SKM-1 (cell line): ENCODE measurements around the gene OSBPL2.

Source experiments
- DNase-seq: peaks from one replicate; lab custom pipeline; 2025; ENCODE audit not compliant: unreplicated experiment; lab: John Stamatoyannopoulos, UW

Gene OSBPL2

DNA sequence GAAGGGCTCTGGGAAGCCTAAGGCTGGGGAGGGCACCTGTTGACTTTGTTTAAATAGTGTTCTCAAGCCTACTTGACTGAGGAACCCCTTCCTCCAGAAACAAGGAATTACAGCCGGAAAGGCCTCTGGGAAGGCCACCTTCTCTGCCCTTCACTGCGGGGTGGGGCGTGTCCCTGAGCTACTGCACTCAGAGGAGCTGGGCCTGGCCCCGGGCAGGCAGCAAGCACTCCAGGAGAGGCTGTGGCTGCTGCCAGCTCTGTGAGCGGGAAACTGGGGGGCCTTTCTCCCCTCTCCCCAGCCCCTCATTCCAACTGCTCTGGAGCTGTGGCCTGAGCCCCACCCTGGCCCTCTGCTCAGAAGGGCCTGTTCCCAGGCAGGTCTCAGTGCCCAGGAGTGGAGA, 4.0 kb upstream of the OSBPL2 start:
- DNase-seq, result no peak

GRCh38 chr20:62235001-62235776, 3.1 kb upstream of the OSBPL2 start:
- DNase-seq, result no peak

DNA sequence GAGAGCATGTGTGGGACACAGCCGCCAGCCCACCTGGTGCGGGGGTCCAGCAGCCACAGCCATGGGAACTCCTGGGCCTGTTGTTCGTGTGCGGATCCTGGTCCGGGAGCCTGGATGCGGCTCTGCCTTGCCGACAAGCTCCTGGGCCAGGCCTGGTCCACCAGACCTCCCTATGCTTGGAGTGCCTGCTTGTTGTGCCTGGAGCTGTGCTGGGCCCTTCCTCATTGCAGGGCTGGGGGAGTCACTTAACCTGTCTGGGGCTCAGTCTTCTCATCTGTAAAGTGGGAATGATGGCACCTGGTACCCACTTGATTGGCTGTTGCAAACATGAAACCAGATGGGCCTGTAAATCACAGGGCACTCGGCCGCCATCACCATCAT, 2.6 kb upstream of the OSBPL2 start:
- DNase-seq, result no peak

GRCh38 chr20:62236200-62236599, 2.1 kb upstream of the OSBPL2 start:
- no peak for DNase-seq

GRCh38 chr20:62236766-62237513, 1.4 kb upstream of the OSBPL2 start:
- no peak for DNase-seq

- DNase-seq, result no peak
Measured at GRCh38 chr20:62237514-62237800, 864 bp upstream of the OSBPL2 start.

DNA sequence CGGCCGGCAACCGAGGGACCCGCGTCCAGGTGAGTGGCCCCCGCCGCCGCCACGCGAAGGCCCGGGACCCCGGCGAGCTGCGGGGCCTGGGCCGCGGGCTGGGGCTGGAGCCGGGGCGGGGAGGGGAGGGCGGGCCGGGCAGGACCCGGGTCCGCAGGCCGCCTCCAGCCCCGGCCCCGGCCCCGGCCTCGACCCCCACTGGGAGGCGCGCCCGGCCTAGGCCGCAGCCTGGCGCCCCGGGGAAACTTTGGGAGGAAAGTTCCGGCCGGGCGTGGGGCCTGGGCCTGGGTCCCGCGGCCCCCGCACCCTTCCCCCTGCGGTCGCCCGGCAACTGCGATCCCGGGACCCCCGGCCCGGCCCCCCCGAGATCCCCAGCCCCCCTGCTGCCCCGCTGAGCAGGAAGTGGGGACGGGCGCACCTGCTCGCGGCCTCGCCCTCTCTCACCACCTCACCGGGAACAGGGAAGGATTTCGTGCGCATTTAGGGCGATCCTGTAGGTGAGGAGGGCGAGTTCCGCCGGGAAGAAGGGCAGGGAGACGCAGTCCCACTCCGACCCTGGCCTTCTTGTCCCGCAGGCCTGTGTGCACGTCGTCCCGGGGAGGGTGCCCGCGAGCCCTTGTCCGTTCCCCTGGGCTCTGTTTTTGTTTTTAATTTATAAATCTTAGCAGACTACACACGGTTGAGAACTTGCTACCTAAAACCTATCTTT, 402 bp downstream of the OSBPL2 start:
- DNase-seq, result no peak

DNA sequence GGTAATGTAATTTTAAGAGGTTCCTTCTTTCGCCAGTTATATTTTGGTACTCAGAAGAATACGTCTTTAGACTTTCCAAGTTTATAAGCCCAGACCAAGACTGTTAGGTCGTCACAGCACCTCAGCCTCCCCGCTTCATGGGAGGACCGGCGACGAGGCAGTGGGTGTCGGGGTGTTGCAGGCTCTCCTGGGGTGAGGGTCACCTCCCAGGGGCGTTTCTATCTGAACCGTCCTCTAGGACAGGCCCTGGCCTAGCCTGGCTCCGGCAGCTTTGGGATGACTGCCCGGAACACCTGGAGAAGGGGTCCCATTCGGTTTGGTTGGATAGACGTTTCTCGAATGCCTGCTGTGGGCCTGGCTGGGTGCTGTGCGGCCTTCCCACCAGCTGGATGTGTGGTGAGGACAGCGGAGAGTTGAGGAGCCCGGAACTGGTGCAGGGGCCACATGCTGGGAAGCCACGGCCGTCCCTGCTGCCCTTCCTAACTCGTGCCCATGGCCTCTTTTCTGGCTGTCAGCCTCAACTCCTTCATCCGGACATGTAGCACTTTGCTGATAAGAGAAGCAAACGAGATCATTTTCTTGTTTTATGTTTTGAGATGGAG, 1.1 kb downstream of the OSBPL2 start:
- no peak for DNase-seq

DNA sequence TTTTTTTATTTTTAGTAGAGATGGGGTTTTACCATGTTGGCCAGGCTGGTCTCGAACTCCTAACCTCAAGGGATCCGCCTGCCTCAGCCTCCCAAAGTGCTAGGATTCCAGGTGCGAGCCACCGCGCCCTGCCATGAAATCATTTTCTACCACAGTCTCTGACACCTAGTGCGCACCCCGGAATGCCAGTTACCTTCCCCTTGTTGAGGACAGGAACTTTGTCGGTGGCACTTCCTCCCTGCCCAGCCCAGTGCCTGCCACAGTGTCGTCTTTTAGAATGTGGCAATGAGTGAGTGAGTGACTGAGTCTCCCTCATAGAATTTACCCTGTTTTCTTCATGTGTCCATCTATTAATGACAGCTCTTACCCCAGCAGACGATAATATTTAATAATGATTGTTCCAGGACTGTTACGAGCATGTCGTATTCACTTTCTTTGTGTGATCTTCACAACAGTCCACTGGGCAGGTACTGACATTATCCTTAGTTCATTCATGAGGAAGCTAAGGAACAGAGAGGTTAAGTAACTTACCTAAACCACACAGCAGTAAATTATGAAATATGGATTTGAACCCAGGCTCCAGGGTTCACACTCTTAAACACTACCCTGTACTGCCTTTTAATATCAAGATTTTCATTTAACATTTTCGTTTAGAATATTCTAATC, 1.8 kb downstream of the OSBPL2 start:
- DNase-seq, result no peak

DNA sequence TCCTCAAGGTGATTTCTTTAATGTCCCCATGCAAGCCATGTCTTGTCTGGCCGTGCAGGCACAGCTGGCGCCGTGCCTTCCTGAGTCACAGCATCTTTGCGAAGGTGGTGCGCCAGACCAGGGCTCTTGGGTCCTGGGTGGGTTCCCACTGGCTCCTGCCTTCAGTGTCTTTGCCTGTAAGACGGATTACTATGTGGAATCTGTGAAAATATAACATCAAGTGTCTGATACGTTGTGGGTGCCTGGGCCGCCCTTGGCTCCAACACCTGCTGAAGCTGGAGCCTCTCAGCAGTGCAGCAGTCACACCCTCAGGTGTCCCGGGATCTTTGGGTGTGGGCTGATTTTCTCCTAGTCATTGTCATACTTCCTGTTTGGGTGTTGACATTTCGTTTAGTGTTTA, 3.2 kb downstream of the OSBPL2 start:
- no peak for DNase-seq

GRCh38 chr20:62242176-62242575, 3.9 kb downstream of the OSBPL2 start:
- DNase-seq, result no peak

DNA sequence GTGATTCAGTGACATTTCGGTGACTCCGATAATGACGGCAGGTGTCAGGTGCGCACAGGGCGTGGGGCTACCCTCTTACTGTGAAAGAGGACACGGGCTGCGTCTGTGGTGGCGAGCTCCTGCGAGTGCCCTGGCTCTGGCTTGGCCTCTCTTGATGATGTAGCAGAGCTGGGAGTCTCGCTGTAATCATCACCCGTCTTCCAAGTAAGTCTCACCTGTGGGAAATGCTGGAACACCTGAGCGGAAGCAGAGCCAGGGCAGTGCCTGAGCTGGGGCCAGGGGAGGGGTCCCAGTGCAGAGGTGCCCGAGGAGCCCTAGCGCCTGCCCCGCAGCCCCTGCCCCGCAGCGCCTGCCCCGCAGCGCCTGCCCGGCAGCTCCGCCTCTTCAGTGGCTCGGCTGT, 4.8 kb downstream of the OSBPL2 start:
- DNase-seq, result no peak

- no peak for DNase-seq
Measured at GRCh38 chr20:62243906-62244515, 5.7 kb downstream of the OSBPL2 start.

DNA sequence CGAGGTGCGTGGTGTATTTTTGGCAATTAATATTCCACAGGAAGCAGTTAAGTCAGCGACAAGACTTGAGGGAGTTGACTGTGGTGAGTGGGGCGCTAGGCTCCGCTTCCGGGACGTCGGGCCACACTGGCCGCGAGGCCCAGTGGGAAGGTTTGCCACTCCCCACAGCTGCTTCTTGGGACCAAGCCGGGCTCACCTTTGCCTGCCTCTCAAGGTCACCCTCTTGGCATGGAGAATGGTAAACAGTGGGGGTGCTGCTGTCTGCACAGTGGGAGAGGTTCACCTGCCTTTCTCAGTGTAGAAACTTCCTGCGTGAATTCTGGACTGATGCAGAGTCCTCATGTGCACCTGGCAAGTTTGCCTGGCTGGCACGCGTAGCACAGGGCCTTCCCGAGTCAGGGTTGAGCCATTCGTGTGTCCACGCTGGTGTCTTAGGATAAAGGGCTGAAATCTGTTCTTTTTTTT, 6.4 kb downstream of the OSBPL2 start:
- no peak for DNase-seq

DNA sequence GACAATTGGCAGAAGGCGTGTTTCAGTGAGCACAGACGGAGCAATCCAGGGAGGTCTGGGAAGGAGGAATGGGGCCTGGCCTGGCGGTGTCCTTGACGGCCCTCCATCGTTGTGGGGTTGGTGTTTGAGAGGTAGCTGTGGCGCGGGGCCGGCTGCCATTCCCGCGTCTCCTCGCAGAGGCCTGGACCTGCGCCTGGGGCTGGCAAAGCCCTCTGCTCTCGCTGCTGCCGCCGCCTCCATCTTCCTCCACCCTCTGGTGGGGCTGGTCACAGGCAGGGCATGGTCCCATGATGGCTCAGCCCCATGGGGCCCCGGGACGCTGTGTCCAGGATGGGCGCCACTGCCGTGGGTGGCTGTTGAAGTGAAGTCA, 7.6 kb downstream of the OSBPL2 start:
- no peak for DNase-seq

DNA sequence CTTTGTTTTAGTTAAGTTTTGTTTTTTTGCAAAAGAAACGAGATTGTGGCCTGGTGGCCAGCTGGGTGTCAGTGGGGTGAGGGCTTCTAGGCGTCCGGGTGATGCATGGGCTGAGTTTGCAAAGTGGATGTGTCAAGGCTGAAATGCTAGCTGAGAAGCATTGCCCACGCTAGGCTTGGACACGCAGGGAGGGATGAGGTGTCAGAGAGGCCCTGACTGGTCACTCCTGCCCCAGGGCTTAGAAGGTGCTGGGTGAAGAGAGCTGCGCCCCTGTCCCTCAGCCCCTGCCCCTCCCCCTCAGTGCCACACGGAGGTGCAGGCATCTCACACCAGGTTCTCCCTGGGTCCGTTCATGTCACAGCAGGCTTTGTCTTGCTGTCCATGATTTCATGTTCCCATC, 8.1 kb downstream of the OSBPL2 start:
- DNase-seq, result no peak

GRCh38 chr20:62246872-62247652, 8.7 kb downstream of the OSBPL2 start:
- no peak for DNase-seq

GRCh38 chr20:62248890-62249560, 10.7 kb downstream of the OSBPL2 start:
- DNase-seq, result no peak

DNA sequence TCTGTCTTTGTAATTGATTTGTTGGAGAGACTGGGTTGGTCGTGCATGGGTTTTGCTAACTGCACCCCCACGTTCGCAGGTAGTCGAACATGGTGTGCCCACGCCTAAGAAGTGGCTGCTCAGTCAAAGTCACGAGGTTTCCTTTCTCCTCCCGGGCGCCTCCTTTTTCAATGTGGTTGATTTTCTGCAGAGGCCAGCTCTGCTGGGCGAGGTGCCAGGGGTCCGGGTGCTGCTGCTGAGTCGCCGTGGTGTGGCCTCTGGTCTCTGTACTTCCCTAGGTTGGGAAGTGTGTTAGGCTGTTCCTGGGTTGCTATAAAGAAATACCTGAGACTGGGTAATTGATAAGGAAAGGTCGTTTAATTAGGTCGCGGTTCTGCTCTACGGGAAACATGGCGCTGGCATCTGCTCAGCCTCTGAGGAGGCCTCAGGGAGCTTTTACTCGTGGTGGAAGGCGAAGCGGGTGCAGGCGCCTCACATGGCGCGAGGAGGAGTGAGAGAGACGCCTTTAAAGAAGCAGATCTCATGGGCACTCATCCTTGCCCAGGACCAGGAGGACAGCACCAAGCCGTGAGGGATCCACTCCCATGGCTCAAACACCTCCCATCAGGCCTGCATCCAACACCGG, 14.1 kb downstream of the OSBPL2 start:
- no peak for DNase-seq
